ENCODE data around the gene SUPT5H. TPM values are rescaled to one million over a fixed set of nuclear protein-coding genes. Genes with fewer than 3 reads are reported as not detected.
A peak's percentile ranks its signal among the peaks of the same experiment; 100 is the strongest.
"Not testable (repeated sequence)": the region's sequence is repeated elsewhere in the genome, so short reads cannot be mapped to it uniquely, and the experiment has no call there.

Gene SUPT5H
- total RNA-seq, 1 donor from 2014 or later: 106 TPM

DNA sequence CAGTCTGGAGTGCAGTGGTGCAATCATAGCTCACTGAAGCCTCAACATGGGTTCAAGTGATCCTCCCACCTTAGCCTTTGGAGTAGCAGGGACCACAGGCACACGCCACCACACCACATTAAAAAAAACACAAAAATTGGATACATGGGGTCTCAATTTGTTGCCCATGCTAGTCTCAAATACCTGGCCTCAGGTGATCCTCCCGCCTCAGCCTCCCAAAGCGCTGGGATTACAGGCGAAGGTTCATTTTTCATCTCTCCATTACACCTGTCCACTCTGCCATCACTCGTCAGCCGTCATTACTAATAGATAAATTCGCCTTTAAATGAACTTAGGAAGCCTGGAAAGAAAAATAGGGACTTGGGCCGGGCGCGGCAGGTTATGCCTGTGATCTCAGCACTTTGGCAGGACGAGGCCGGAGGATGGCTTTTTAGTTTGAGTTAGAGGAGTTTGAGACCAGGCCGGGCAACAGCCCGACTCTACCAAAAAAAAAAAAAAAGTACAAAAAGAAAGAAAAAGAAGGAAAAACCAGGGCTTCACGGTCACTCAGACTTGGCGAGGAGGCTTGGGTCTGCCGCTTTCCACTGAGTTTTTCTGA lies 685 bp upstream of the SUPT5H start:
- Mint-ChIP-seq H3K27me3 (ENCODE audit: low read depth) (no peaks in the 10 kb centered on the region), H3K4me3 (ENCODE audit: unreplicated experiment) (peak overlapping the region; percentile 94), H3K9me3 (ENCODE audit: low read depth) (no peaks in the 10 kb centered on the region), H3K27ac (ENCODE audit: unreplicated experiment) (peak overlapping the region; percentile 99), H3K4me1 (ENCODE audit: low read depth) (peaks cover 56% of the 10 kb centered on the region), H3K36me3 (ENCODE audit: low read depth) (peaks cover 14% of the 10 kb centered on the region)
- no peak for DNase-seq (ENCODE audit: low spot score)
- TF ChIP-seq, protein P1, sequence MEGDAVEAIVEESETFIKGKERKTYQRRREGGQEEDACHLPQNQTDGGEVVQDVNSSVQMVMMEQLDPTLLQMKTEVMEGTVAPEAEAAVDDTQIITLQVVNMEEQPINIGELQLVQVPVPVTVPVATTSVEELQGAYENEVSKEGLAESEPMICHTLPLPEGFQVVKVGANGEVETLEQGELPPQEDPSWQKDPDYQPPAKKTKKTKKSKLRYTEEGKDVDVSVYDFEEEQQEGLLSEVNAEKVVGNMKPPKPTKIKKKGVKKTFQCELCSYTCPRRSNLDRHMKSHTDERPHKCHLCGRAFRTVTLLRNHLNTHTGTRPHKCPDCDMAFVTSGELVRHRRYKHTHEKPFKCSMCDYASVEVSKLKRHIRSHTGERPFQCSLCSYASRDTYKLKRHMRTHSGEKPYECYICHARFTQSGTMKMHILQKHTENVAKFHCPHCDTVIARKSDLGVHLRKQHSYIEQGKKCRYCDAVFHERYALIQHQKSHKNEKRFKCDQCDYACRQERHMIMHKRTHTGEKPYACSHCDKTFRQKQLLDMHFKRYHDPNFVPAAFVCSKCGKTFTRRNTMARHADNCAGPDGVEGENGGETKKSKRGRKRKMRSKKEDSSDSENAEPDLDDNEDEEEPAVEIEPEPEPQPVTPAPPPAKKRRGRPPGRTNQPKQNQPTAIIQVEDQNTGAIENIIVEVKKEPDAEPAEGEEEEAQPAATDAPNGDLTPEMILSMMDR (IDR thresholded peaks at IDR 0.05): no peak

DNA sequence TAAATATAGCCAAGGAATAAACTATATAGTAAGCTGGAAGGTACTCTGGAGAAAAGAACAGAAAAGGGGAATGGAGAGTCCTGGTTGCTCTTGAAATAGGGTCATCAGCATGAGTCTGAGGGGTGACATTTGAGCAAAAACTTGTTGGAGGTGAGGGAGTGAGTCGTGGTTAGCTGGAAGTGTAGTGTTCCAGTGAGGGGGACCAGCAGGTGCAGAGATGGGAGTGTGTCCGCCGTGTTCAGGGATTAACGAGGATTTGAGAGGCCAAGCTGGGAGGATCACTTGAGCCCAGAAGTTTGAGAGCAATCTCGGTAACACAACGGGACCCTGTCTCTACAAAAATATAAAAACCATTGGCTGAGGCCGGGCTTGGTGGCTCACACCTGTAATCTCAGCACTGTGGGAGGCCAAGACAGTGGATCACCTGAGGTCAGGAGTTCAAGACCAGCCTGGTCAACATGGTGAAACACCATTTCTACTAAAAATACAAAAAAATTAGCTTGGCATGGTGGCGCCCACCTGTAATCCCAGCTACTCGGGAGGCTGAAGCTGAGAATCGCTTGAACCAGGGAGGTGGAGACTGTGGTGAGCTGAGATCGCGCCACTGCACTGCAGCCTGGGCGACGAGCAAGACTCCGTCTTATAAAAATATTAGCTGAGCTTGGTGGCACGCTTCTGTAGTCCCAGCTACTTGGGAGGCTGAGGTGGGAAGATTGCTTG lies 1.1 kb downstream of the SUPT5H start:
- peaks cover 47% of the 10 kb centered on the region for H3K4me1 Mint-ChIP-seq (ENCODE audit: low read depth)
- TF ChIP-seq, protein P1 (IDR thresholded peaks at IDR 0.05): no peak
- peak overlapping the region; percentile 94 for H3K4me3 Mint-ChIP-seq (ENCODE audit: unreplicated experiment)
- H3K27ac Mint-ChIP-seq (ENCODE audit: unreplicated experiment): peak overlapping the region; percentile 99
- DNase-seq (ENCODE audit: low spot score): no peak
- H3K27me3 Mint-ChIP-seq (ENCODE audit: low read depth): no peaks in the 10 kb centered on the region
- H3K36me3 Mint-ChIP-seq (ENCODE audit: low read depth): peaks cover 14% of the 10 kb centered on the region
- no peaks in the 10 kb centered on the region for H3K9me3 Mint-ChIP-seq (ENCODE audit: low read depth)

DNA sequence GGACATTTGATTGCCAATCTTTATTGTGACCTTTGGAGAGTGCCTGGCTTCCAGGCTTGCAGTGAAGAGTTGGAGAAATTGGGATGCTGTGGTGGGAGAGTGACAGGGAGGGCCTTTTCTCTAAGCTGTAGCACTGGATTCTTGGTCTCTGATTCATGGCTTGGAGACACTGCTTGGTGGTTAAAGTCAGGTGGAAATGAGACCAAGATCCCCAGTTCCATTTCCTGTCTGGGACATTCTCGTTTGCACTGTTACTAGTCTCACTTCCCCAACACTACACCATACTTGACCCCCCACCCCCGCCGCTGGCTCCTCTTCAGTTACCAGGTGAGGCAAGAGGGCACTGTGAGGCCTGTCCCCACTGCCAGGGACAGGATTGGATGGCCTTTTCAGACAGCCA lies 2.9 kb downstream of the SUPT5H start:
- no peaks in the 10 kb centered on the region for H3K9me3 Mint-ChIP-seq (ENCODE audit: low read depth)
- H3K4me3 Mint-ChIP-seq (ENCODE audit: unreplicated experiment): no peak overlapping the region
- H3K27ac Mint-ChIP-seq (ENCODE audit: unreplicated experiment): peak overlapping the region; percentile 84
- peaks cover 28% of the 10 kb centered on the region for H3K36me3 Mint-ChIP-seq (ENCODE audit: low read depth)
- TF ChIP-seq, protein P1 (IDR thresholded peaks at IDR 0.05): no peak
- DNase-seq (ENCODE audit: low spot score): no peak
- peaks cover 47% of the 10 kb centered on the region for H3K4me1 Mint-ChIP-seq (ENCODE audit: low read depth)
- H3K27me3 Mint-ChIP-seq (ENCODE audit: low read depth): no peaks in the 10 kb centered on the region

DNA sequence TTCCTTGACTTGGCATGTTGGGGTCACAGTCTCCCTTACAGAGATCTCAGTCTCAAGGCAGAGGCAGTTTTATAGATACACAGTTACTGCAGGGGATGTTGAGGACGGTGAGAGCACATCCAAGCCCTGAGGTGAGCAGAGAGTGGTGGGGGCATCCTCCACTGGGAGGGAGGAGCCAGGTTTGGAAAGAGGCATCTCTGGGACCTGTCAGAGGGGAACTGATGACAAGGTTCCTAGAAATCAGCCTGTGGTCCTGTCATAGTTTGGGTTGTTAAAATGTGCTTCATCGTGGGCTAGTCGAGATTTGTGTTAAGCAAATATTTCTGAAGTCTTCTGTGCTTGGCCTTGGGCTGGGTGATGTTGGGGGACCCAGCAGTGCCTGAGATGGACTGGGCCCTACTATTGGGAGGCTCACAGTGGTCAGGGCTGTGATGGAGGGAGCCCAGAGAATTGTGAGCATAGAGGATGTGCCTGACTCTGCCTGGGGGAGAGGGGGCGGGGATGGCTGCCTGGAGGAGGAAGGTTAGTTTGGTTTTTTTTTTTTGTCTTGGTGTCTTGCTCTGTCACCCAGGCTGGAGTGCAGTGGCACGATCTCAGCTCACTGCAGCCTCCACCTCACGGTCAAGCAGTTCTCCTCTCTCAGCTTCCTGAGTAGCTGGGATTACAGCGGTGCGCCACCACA lies 3.9 kb downstream of the SUPT5H start:
- no peak for DNase-seq (ENCODE audit: low spot score)
- Mint-ChIP-seq H3K36me3 (ENCODE audit: low read depth) (peaks cover 29% of the 10 kb centered on the region), H3K4me3 (ENCODE audit: unreplicated experiment) (no peak overlapping the region), H3K27me3 (ENCODE audit: low read depth) (no peaks in the 10 kb centered on the region), H3K4me1 (ENCODE audit: low read depth) (peaks cover 47% of the 10 kb centered on the region), H3K27ac (ENCODE audit: unreplicated experiment) (peak overlapping the region; percentile 65), H3K9me3 (ENCODE audit: low read depth) (no peaks in the 10 kb centered on the region)
- TF ChIP-seq, protein P1 (IDR thresholded peaks at IDR 0.05): no peak

DNA sequence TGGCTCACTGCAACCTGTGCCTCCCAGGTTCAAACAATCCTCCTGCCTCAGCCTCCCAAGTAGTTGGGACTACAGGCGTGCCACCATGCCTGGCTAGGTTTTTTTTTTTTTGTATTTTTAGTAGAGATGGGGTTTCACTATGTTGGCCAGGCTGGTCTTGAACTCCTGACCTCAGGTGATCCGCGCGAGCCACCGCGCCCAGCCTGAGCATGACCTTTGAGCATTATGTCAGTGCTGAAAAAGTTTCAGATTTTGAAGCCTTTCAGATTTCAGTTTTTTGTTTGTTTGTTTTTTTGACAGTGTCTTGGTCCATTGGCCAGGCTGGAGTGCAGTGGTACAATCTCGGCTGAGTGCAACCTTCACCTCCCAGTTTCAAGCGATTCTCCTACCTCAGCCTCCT lies 5.9 kb downstream of the SUPT5H start:
- peaks cover 31% of the 10 kb centered on the region for H3K4me1 Mint-ChIP-seq (ENCODE audit: low read depth)
- H3K27ac Mint-ChIP-seq (ENCODE audit: unreplicated experiment); H3K4me3 Mint-ChIP-seq (ENCODE audit: unreplicated experiment); H3K27me3 Mint-ChIP-seq (ENCODE audit: low read depth); DNase-seq (ENCODE audit: low spot score); H3K9me3 Mint-ChIP-seq (ENCODE audit: low read depth): not testable (repeated sequence)
- H3K36me3 Mint-ChIP-seq (ENCODE audit: low read depth): peaks cover 25% of the 10 kb centered on the region

Data from chondrocyte (in vitro differentiated cells).